Activated T-helper 17 cell treated with anti-CD3 and anti-CD28 coated beads, Interleukin-2, amount 50 U/mL, for 72 hours (primary cell): ENCODE measurements around the gene PPFIA1. TPM values are rescaled to one million over a fixed set of nuclear protein-coding genes. Genes with fewer than 3 reads are reported as not detected.
A peak's percentile ranks its signal among the peaks of the same experiment; 100 is the strongest.
"Not testable (repeated sequence)": the region's sequence is repeated elsewhere in the genome, so short reads cannot be mapped to it uniquely, and the experiment has no call there.

Experiments used
- ATAC-seq: fragments of 150-1000 bp; cut with Tn5 transposase; replicated peaks from 2 replicates; pipeline ENCODE4 v1.10.0; 2021; ENCODE audit warnings: mild to moderate bottlenecking, moderate library complexity
- H3K27ac Mint-ChIP-seq: one replicate; pipeline ENCODE4 v1.8.0; 2022; ENCODE audit warnings: mixed read lengths
- H3K27me3 Mint-ChIP-seq: one replicate; pipeline ENCODE4 v1.8.0; 2022; ENCODE audit warnings: mixed read lengths
- H3K36me3 Mint-ChIP-seq: one replicate; pipeline ENCODE4 v1.8.0; 2022; ENCODE audit warnings: low read depth, mild to moderate bottlenecking, mixed read lengths
- H3K4me1 Mint-ChIP-seq: one replicate; pipeline ENCODE4 v1.8.0; 2022; ENCODE audit warnings: mixed read lengths
- H3K4me3 Mint-ChIP-seq: one replicate; pipeline ENCODE4 v1.8.0; 2022; ENCODE audit warnings: mild to moderate bottlenecking, mixed read lengths
- H3K9me3 Mint-ChIP-seq: one replicate; pipeline ENCODE4 v1.8.0; 2022; ENCODE audit warnings: mixed read lengths
- total RNA-seq, 2 donors: library from RNA; stranded (reverse); gene quantifications; one replicate each; pipeline ENCODE4 v1.2.3, GENCODE V29; 2022

Gene PPFIA1
- total RNA-seq, 2 donors from 2014 or later = 34.0 to 44.5 TPM

DNA sequence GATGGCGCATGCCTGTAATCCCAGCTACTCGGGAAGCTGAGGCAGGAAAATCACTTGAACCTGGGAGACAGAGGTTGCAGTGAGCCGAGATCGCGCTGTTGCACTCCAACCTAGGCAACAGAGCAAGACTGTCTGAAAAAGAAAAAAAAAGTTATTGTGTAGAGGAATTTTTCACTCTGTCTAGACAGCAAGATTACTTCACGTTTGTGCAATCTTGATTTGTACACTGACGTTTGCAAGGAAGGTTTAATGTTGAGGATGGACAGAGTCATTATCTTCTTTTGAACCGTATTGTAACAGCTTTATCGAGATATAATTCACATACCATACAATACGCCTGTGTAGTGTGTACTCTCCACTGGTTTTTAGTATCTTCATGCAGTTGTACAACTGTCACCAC is 131.5 kb downstream of the PPFIA1 start:
- H3K4me3 Mint-ChIP-seq = no peak overlapping the region
- H3K27me3 Mint-ChIP-seq = peaks cover 21% of the 10 kb centered on the region
- H3K9me3 Mint-ChIP-seq = no peaks in the 10 kb centered on the region
- H3K27ac Mint-ChIP-seq = no peak overlapping the region
- peaks cover 9% of the 10 kb centered on the region for H3K36me3 Mint-ChIP-seq
- peaks cover 20% of the 10 kb centered on the region for H3K4me1 Mint-ChIP-seq
- ATAC-seq = no peak

DNA sequence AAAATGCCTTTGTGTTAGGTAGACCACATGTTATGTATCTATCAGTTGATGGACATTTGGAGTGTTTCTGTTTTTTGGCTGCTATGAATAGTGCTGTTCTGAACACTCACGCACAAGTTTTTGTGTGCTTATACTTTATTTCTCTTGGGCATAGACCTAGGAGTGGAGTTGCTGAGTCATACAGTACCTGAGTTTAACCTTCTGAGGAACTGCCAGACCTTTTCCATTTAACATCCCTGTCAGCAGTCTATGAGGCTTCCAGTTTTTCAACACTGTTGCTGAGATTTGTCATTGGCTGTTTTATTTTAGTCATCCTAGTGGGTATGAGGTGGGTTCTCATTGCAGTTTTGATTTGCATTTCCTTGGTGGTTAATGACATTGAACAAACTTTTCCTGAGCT is 132.2 kb downstream of the PPFIA1 start:
- H3K4me1 Mint-ChIP-seq = peaks cover 13% of the 10 kb centered on the region
- peak; percentile 8 for ATAC-seq
- peaks cover 14% of the 10 kb centered on the region for H3K27me3 Mint-ChIP-seq
- H3K27ac Mint-ChIP-seq = no peak overlapping the region
- peaks cover 6% of the 10 kb centered on the region for H3K36me3 Mint-ChIP-seq
- H3K9me3 Mint-ChIP-seq = no peaks in the 10 kb centered on the region
- no peak overlapping the region for H3K4me3 Mint-ChIP-seq

DNA sequence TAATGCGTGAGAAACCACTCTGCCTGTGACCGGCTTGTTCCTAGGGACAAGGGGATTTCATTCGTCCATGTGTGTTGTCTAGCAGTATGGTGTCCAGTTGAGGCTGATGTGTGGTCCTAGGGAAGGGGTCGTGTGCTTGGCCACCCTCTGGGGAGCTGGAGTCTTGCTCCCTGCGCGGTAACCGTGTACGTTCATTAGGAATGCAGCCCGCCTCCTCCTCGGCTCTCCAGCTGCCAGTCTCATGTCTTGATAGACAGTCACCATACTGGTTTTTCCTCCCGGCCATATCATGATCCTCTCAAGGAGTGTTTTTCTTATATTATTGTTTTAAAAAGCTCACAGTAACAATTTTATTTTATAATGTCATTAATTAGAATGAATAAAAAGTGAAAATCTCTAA is 133.8 kb downstream of the PPFIA1 start:
- no peaks in the 10 kb centered on the region for H3K36me3 Mint-ChIP-seq

DNA sequence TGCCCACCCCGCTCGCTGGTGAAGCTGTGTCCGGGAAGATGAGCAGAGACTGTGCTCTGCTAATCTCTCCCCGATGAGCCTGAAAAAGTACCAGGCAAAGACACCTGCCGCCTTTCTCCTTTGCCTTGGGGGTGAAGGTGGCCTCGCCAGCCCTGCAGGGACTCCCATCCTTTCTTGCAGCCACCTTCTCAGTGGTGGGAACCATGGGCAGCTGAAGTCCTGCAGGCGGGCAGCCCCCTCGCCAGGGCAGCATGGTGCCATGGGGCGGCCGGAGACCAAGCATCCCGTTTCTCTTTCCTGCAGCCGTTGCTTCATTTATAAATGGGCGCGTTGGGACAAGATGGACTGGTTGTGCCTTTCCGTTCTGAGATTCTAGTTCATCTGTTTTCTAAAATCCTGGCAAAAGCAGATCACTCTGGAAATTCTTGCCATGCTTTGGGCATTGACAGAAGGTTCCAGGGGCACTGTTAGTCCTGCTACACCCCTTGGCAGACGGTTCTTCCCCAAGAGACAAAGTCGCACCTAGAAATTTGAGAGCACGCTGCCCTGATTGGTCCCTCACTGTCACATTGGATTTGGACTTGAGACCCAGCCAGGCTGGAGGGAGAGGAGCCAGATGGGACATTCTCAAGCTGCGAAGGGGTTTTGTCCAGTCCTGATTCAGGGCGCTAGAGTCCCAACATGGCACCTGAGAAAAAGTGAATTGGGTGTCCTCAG is 135.3 kb downstream of the PPFIA1 start:
- Mint-ChIP-seq H3K4me1 (peaks cover 4% of the 10 kb centered on the region), H3K27ac (no peak overlapping the region), H3K27me3 (peaks cover 4% of the 10 kb centered on the region), H3K9me3 (no peaks in the 10 kb centered on the region), H3K4me3 (no peak overlapping the region), H3K36me3 (peaks cover 9% of the 10 kb centered on the region)
- no peak for ATAC-seq

More for the DNA sequence above, 133.8 kb downstream of the PPFIA1 start:
- Mint-ChIP-seq H3K4me3 (no peak overlapping the region), H3K27me3 (peaks cover 10% of the 10 kb centered on the region), H3K27ac (no peak overlapping the region), H3K4me1 (peaks cover 9% of the 10 kb centered on the region), H3K9me3 (no peaks in the 10 kb centered on the region)
- no peak for ATAC-seq

DNA sequence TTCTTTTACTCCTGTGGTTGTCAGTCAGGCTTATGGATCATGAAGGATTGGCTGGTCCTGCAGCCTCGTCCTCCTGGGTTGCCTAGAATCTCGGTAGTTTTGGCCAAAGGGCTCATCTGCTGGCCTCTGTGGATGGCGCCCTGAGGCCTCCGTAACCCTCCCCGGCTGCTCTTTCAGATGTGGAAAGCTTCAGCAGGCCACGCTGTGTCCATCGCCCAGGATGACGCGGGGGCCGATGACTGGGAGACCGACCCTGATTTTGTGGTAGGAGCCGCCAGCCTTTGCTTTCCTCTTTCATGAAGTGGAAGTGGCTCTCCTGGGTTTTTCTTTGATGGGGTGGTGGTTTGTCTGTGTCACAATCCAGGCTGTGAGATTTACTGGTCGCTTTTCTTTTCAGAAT is 136.6 kb downstream of the PPFIA1 start:
- no peak overlapping the region for H3K4me3 Mint-ChIP-seq
- H3K27ac Mint-ChIP-seq = no peak overlapping the region
- ATAC-seq = no peak
- peaks cover 4% of the 10 kb centered on the region for H3K4me1 Mint-ChIP-seq
- H3K36me3 Mint-ChIP-seq = peaks cover 9% of the 10 kb centered on the region
- H3K9me3 Mint-ChIP-seq = no peaks in the 10 kb centered on the region
- peaks cover 3% of the 10 kb centered on the region for H3K27me3 Mint-ChIP-seq

DNA sequence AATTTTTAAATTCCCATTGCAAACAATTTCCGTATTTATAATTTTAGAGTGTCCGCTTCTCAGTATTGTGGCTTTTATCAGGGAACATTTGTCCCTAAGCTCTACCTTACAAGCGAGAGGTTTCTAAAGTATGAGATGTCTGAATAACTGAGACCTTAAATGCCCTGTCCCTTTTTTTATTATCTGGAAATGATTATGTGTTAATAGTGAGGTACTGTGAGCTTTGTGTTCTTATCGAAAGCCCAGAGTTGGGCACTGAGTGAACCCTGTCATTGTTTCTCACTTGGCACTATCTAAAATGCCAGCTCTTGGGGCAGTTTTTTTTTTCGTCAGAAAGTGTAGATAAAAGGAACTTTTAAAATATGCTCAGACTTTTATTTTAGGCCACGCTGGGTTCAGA is 137.3 kb downstream of the PPFIA1 start:
- Mint-ChIP-seq H3K9me3 (no peaks in the 10 kb centered on the region), H3K36me3 (peaks cover 9% of the 10 kb centered on the region), H3K4me1 (no peaks in the 10 kb centered on the region), H3K4me3 (no peak overlapping the region), H3K27ac (no peak overlapping the region), H3K27me3 (no peaks in the 10 kb centered on the region)
- no peak for ATAC-seq

DNA sequence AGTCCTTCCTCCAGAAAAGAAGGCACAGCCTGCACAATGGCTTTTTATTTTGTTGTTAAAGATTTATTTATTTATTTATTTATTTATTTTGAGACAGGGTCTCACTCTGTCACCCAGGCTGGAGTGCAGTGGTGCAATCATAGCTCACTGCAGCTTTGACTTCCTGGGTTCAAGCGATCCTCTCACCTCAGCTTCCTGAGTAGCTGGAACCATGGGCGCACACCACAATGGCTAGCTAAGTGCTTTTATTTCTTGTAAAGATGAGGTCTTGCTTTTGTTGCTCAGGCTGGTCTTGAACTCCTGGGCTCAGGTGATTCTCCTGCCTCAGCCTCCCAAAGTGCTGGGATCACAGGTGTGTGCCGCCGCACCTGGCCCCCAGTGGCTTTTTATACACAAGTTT is 137.8 kb downstream of the PPFIA1 start:
- not testable (repeated sequence) for H3K4me3 Mint-ChIP-seq, H3K4me1 Mint-ChIP-seq, H3K36me3 Mint-ChIP-seq, H3K27me3 Mint-ChIP-seq, ATAC-seq, H3K9me3 Mint-ChIP-seq, H3K27ac Mint-ChIP-seq

DNA sequence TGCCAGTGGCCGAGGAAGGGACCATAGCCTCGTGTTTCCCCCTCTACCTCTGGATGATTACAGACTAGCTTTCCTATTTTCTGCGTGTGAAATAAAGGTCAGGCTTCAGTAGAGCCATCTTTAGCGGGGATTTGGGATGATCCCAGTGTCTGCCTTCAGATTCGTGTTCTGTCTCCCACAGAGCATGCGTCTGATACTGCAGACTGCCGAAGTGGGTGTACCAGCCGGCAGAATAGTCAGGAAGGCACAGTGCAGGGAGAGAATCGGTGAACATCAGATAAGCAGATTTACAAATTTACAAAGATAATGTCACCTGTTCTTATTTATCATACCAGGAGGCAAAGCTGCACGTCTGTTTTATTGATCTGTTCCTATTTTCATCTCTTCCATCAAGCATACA is 138.9 kb downstream of the PPFIA1 start:
- no peaks in the 10 kb centered on the region for H3K9me3 Mint-ChIP-seq
- ATAC-seq = no peak
- no peaks in the 10 kb centered on the region for H3K4me1 Mint-ChIP-seq
- H3K27ac Mint-ChIP-seq = no peak overlapping the region
- no peaks in the 10 kb centered on the region for H3K27me3 Mint-ChIP-seq
- H3K4me3 Mint-ChIP-seq = no peak overlapping the region
- peaks cover 9% of the 10 kb centered on the region for H3K36me3 Mint-ChIP-seq

DNA sequence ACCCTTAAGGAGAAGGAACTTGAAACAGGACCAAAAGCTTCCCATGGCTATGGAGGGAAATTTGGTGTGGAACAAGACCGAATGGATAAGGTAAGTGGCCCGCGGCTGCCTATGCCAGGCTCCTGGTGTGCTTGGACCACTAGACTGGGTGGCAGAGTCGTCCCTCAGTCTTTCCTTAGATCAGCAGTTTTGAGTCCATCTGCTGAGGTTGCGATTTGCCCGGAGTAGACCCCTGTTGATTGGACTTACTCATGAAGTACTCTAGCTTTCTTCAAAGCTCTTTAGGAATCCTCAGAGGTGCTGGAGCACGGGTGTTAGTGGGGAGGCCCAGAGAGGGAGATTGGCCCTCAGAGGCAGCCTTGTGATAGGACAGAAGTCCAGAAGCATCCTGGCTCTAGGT is 139.4 kb downstream of the PPFIA1 start:
- H3K36me3 Mint-ChIP-seq = peaks cover 11% of the 10 kb centered on the region
- H3K27ac Mint-ChIP-seq = no peak overlapping the region
- H3K27me3 Mint-ChIP-seq = no peaks in the 10 kb centered on the region
- no peaks in the 10 kb centered on the region for H3K4me1 Mint-ChIP-seq
- ATAC-seq = no peak
- no peak overlapping the region for H3K4me3 Mint-ChIP-seq
- no peaks in the 10 kb centered on the region for H3K9me3 Mint-ChIP-seq

DNA sequence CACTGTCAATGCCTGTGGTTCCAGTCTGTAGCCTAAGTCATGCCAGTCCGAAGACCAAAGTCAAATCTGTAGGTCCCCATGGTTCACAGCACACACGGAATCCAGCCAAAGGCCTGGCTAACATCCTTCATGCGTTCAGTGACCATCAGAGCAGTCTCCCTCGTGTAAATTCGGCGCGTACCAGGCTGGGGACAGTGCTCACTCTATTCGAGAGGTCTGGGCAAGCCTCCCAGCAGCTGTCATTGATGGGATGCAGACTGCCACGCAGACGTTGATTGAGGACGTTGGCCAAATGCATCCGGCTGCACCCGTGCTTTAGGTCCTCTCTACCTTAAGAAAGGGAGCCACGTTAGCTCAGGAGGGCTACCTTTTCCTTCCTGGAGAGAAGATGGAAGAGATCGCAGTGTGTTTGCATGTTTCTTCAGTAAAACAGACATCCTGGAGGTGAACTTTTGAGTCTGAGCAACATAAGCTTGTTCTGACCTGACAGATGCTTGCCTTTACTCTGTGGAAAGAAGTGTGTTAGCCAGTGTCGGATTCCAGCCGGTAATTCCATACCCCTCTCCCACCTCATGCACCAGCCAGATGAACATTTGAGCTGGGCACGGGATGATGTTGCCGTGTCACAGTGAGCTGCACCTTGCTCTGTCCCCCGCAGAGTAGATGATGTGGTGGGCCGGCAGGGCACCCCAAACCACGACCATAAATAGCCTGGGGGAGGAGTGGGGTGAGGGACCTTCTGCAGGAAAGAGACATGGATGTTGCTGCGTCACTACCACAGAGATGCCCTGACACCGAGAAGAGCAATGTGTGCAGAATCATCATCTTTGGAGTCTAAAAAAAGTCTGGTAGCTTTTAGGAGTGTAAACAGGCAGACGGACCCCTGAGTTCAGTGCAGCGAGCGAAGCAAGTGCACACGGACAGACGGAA is 140.1 kb downstream of the PPFIA1 start:
- Mint-ChIP-seq H3K27ac (no peak overlapping the region), H3K4me3 (no peak overlapping the region), H3K9me3 (no peaks in the 10 kb centered on the region), H3K36me3 (peaks cover 18% of the 10 kb centered on the region), H3K27me3 (no peaks in the 10 kb centered on the region), H3K4me1 (no peaks in the 10 kb centered on the region)
- ATAC-seq = no peak

DNA sequence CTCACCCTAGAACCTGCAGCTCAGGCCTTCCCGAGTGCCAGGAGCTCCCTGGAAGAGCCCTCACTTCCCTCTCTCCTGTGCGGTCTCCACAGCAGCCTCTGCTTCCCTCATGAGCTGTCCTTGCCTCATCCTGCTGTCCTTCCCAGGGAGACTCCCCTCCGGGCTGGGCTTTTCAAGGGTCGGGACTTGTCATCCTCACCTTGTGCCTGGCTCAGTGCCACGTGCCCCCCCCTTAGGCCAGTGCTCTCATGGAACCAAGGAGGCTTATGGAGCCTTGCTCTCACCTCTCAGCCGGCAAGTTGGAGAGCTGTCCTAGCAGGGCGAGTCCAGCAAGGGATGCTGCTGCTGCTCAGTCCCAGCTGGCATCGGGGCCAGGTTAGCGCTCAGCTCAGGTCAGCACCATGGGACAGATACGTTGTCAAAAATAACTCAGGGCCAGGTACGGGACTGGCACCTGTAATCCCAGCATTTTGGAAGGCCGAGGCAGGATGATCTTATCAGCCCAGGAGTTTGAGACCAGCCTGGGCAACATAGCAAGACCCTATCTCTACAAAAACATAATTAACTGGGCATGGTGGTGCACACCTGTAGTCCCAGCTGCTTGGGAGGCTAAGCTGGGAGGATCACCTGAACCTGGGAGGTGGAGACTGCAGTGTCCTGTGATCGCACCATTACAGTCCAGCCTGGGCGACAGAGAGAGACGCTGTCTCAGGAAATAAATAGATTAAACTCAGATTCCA is 141.4 kb downstream of the PPFIA1 start:
- ATAC-seq = no peak
- no peaks in the 10 kb centered on the region for H3K9me3 Mint-ChIP-seq
- no peak overlapping the region for H3K27ac Mint-ChIP-seq
- no peaks in the 10 kb centered on the region for H3K4me1 Mint-ChIP-seq
- no peak overlapping the region for H3K4me3 Mint-ChIP-seq
- no peaks in the 10 kb centered on the region for H3K27me3 Mint-ChIP-seq
- H3K36me3 Mint-ChIP-seq = peaks cover 18% of the 10 kb centered on the region

DNA sequence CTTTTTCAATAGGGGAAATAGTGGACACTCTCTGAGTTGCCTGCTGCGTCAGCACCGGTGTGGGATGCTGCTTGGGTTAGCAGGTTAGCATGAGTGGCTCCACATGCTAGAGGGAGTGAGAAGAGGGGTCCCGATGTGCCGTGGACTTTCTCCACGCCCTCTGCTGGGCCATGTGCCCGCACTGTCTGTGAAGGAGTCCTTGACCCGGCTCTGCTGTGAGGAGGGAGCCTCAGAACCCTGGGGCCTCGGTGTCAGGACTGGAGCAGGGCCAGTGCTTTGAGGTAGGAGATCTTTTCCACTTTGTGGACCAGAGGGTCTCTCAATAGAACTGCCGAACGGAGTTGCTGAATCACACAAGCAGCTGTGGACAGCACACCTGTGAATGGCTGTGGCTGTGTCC is 142.7 kb downstream of the PPFIA1 start:
- no peaks in the 10 kb centered on the region for H3K9me3 Mint-ChIP-seq
- H3K4me1 Mint-ChIP-seq = no peaks in the 10 kb centered on the region
- ATAC-seq = no peak
- H3K27me3 Mint-ChIP-seq = no peaks in the 10 kb centered on the region
- H3K27ac Mint-ChIP-seq = no peak overlapping the region
- H3K36me3 Mint-ChIP-seq = peaks cover 18% of the 10 kb centered on the region
- H3K4me3 Mint-ChIP-seq = no peak overlapping the region

DNA sequence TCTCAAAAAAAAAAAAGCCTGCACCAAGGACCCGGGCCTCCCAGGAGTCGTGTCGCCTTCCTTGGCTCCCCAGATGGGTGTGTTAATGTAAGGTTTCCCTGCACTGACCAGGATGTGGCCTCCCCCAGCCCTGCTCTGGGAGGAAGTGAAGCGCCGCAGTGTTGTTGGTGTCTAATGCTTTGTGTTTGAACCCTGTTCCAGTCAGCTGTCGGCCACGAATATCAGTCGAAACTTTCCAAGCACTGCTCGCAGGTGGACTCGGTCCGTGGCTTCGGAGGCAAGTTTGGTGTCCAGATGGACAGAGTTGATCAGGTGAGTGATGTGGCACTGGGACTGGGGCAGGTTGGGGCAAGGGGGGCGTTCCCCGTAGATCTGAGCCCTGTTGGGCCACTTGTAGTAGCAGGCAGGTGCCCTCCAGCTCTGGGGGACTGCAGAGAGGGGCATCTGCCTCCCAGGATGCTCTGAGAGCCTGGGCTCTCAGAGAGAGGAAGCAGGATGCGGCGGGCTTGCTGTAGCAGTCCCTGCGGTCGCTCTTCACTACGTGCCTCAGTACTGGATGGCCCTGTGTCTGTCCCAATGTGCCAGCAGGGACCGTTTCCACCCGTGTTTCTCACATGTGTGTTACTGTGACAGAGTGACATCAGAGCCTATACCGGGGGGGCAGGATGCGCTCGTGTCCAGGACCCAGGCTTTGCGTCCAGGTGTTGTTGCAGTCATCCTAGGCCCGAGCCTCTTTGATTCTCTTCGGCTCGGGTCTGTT is 144.0 kb downstream of the PPFIA1 start:
- Mint-ChIP-seq H3K27ac (no peak overlapping the region), H3K36me3 (peaks cover 18% of the 10 kb centered on the region), H3K9me3 (no peaks in the 10 kb centered on the region), H3K4me1 (no peaks in the 10 kb centered on the region), H3K4me3 (no peak overlapping the region), H3K27me3 (no peaks in the 10 kb centered on the region)
- no peak for ATAC-seq

DNA sequence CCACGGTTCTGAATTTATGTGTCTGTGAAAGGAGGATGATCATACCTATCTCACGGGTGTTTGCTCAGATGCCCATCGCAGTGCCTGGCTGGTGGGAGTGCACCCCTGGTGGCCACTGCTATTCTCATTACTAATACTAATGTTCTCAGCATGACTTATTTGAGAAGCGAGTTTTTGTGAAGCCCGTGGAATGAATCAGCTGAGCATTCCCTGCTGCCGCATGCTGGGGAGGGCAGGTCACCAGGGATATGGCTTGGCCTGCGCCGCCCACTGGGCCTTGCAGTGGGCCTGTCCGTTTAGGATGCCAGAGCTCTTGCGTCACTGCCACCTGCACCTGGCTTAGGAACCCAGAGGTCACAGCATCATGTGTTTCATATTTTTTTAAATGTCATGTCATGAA is 144.7 kb downstream of the PPFIA1 start:
- Mint-ChIP-seq H3K9me3 (no peaks in the 10 kb centered on the region), H3K27ac (no peak overlapping the region), H3K36me3 (peaks cover 13% of the 10 kb centered on the region), H3K4me3 (no peak overlapping the region), H3K27me3 (no peaks in the 10 kb centered on the region), H3K4me1 (no peaks in the 10 kb centered on the region)
- ATAC-seq = no peak
